ENCODE results near the gene DNAJC15. TPM values are rescaled to one million over a fixed set of nuclear protein-coding genes. Genes with fewer than 3 reads are reported as not detected.

Gene DNAJC15
- total and polyA plus RNA-seq, 2 experiments from 2014 or later: 25.9 to 70.5 TPM

DNA sequence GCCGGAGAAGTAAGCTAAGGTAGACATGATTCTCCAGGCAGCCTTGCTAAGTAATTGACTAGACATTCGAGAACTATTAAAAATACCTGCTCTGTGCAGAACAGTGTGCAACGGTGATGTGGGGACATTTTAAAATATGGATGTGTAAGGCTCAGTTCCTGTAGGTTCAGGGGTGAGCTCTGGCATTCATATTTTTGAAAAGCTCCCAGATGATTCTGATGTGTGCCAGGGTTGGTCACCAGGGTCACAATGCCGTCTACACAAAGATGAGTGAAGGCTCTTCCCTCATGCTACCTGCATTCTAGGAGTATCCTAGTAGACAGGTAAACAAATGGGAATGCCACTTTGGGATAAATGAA lies 30.6 kb upstream of the DNAJC15 start:
- H3K4me3 ChIP-seq: peak overlapping the region; percentile 79
- peak overlapping the region; percentile 72 for H3K9ac ChIP-seq
- DNase-seq: no peak
- peak overlapping the region; percentile 76 for H3K4me2 ChIP-seq (ENCODE audit: unreplicated experiment)
- peak overlapping the region; percentile 91 for H2AFZ ChIP-seq
- no peaks in the 10 kb centered on the region for H3K36me3 ChIP-seq (ENCODE audit: low read depth)
- peaks cover 26% of the 10 kb centered on the region for H3K4me1 ChIP-seq (ENCODE audit: insufficient read depth)
- peaks cover 23% of the 10 kb centered on the region for H3F3A ChIP-seq (ENCODE audit: insufficient read depth)
- TF ChIP-seq EZH2phosphoT487 (IDR thresholded peaks at IDR 0.05; ENCODE audit: insufficient read depth, low read depth) (no peak), EZH2 (IDR thresholded peaks at IDR 0.05; ENCODE audit: insufficient read depth, poor library complexity, severe bottlenecking) (no peak)
- no peaks in the 10 kb centered on the region for H3K79me2 ChIP-seq (ENCODE audit: insufficient read depth)
- H4K20me1 ChIP-seq (ENCODE audit: insufficient read depth): no peaks in the 10 kb centered on the region
- H3K9me2 ChIP-seq (ENCODE audit: insufficient read depth): no peaks in the 10 kb centered on the region
- no peaks in the 10 kb centered on the region for H3K27me3 ChIP-seq (replicated peaks; ENCODE audit: insufficient read depth)
- WGBS, 2 experiments (ENCODE audit: low coverage in 1 of 2, low lambda C conversion rate in 2 of 2, missing lambda C conversion rate in 2 of 2): 73 to 79% methylated on average over 4 of the region's 4 CpGs
- H3K9me3 ChIP-seq (ENCODE audit: low read depth): no peaks in the 10 kb centered on the region
- no peak overlapping the region for H3K27ac ChIP-seq
- in situ Hi-C loops (cut with MboI): no loop called here

DNA sequence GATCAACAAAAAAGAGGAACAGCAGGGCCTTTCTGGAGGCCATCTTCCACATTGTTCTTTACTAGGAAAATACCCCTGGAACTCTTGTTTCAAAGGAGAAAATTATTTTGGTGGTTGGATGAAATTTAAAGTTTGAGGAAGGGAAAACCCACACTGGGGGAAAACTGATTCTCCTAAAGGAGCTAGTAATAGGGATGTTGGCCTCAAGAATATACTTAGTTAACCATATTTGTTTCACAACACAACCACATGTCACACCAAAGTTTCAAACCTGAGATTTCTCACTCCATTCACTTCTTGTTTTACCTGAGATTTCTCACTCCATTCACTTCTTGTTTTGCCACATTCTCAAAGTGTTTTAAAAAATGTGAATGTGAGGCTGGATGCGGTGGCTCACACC lies 28.5 kb upstream of the DNAJC15 start:
- Histone ChIP-seq H3K9me2 (ENCODE audit: insufficient read depth) (no peaks in the 10 kb centered on the region), H3K9me3 (ENCODE audit: low read depth) (no peaks in the 10 kb centered on the region), H3K9ac (no peak overlapping the region), H4K20me1 (ENCODE audit: insufficient read depth) (no peaks in the 10 kb centered on the region), H3K79me2 (ENCODE audit: insufficient read depth) (no peaks in the 10 kb centered on the region), H2AFZ (no peak overlapping the region), H3K27me3 (replicated peaks; ENCODE audit: insufficient read depth) (no peaks in the 10 kb centered on the region), H3K36me3 (ENCODE audit: low read depth) (no peaks in the 10 kb centered on the region), H3K4me3 (no peak overlapping the region), H3F3A (ENCODE audit: insufficient read depth) (peaks cover 28% of the 10 kb centered on the region), H3K4me1 (ENCODE audit: insufficient read depth) (peaks cover 28% of the 10 kb centered on the region), H3K4me2 (ENCODE audit: unreplicated experiment) (no peak overlapping the region), H3K27ac (no peak overlapping the region)
- 100% methylated on average over 1 of the region's 1 CpG for WGBS, 2 experiments (ENCODE audit: low coverage in 1 of 2, low lambda C conversion rate in 2 of 2, missing lambda C conversion rate in 2 of 2)
- TF ChIP-seq EZH2 (IDR thresholded peaks at IDR 0.05; ENCODE audit: insufficient read depth, poor library complexity, severe bottlenecking): no peak
- TF ChIP-seq EZH2phosphoT487 (IDR thresholded peaks at IDR 0.05; ENCODE audit: insufficient read depth, low read depth): no peak
- no peak for DNase-seq
- in situ Hi-C loops (cut with MboI): no loop called here

DNA sequence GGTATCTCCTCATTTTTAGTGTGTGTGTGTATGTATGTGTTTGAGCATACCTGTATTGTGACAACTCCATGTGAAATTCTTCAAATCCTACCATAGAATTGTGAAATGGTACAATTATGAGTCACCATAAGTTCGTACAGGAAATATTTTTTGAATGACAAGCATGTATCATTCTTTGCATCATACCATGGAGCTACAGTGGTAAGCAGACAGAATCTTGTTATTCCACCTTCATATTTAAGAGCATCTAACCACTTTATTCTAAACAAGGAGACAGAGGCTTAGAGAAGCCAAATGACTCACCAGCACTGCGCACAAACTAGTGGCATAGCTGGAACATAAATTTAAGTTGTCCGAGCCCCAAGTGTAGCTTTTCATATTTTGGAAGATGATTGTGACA lies 26.8 kb upstream of the DNAJC15 start:
- H3K27ac ChIP-seq: peak overlapping the region; percentile 75
- H4K20me1 ChIP-seq (ENCODE audit: insufficient read depth): no peaks in the 10 kb centered on the region
- peaks cover 28% of the 10 kb centered on the region for H3F3A ChIP-seq (ENCODE audit: insufficient read depth)
- no peaks in the 10 kb centered on the region for H3K27me3 ChIP-seq (replicated peaks; ENCODE audit: insufficient read depth)
- no peaks in the 10 kb centered on the region for H3K9me3 ChIP-seq (ENCODE audit: low read depth)
- in situ Hi-C loops (cut with MboI): no loop called here
- WGBS, 2 experiments (ENCODE audit: low coverage in 1 of 2, low lambda C conversion rate in 2 of 2, missing lambda C conversion rate in 2 of 2): 11 to 13% methylated on average over 3 of the region's 3 CpGs
- no peak overlapping the region for H3K4me3 ChIP-seq
- H3K9ac ChIP-seq: peak overlapping the region; percentile 49
- no peaks in the 10 kb centered on the region for H3K9me2 ChIP-seq (ENCODE audit: insufficient read depth)
- no peaks in the 10 kb centered on the region for H3K79me2 ChIP-seq (ENCODE audit: insufficient read depth)
- H3K36me3 ChIP-seq (ENCODE audit: low read depth): no peaks in the 10 kb centered on the region
- no peak overlapping the region for H2AFZ ChIP-seq
- peaks cover 28% of the 10 kb centered on the region for H3K4me1 ChIP-seq (ENCODE audit: insufficient read depth)
- H3K4me2 ChIP-seq (ENCODE audit: unreplicated experiment): peak overlapping the region; percentile 62
- peak; percentile 92 for DNase-seq
- no peak for TF ChIP-seq EZH2phosphoT487 (IDR thresholded peaks at IDR 0.05; ENCODE audit: insufficient read depth, low read depth)
- TF ChIP-seq EZH2 (IDR thresholded peaks at IDR 0.05; ENCODE audit: insufficient read depth, poor library complexity, severe bottlenecking): no peak

DNA sequence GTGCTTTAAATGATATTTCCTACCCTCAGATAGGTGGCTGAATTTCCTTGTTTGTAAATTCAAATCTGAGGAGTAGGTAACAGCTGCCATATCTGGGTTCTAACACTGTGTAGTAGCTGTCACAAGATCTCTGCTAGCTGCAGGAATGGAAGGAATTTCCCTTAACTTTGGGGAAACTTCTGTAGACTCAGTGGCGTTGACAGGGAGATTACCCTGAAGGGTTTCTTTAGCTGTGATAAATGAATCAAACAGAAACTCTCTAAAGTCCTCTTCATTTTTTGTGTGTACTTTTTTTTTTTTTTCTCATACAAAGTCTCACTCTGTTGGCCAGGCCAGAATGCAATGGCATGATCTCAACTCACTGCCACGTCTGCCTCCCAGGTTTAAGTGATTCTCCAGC lies 26.0 kb upstream of the DNAJC15 start:
- Histone ChIP-seq H3K27me3 (replicated peaks; ENCODE audit: insufficient read depth) (no peaks in the 10 kb centered on the region), H3K27ac (peak overlapping the region; percentile 75), H4K20me1 (ENCODE audit: insufficient read depth) (no peaks in the 10 kb centered on the region), H3K4me2 (ENCODE audit: unreplicated experiment) (peak overlapping the region; percentile 62), H2AFZ (peak overlapping the region; percentile 53; the same call in 1 of the 2 replicates), H3K9me3 (ENCODE audit: low read depth) (no peaks in the 10 kb centered on the region), H3K9me2 (ENCODE audit: insufficient read depth) (no peaks in the 10 kb centered on the region), H3K4me3 (peak overlapping the region; percentile 28; the same call in 1 of the 2 replicates), H3K4me1 (ENCODE audit: insufficient read depth) (peaks cover 27% of the 10 kb centered on the region), H3K9ac (peak overlapping the region; percentile 49), H3K79me2 (ENCODE audit: insufficient read depth) (no peaks in the 10 kb centered on the region), H3K36me3 (ENCODE audit: low read depth) (no peaks in the 10 kb centered on the region), H3F3A (ENCODE audit: insufficient read depth) (peaks cover 28% of the 10 kb centered on the region)
- DNase-seq: peak; percentile 34
- in situ Hi-C loops (cut with MboI): no loop called here
- TF ChIP-seq EZH2 (IDR thresholded peaks at IDR 0.05; ENCODE audit: insufficient read depth, poor library complexity, severe bottlenecking) (no peak), EZH2phosphoT487 (IDR thresholded peaks at IDR 0.05; ENCODE audit: insufficient read depth, low read depth) (no peak)
- WGBS, 2 experiments (ENCODE audit: low coverage in 1 of 2, low lambda C conversion rate in 2 of 2, missing lambda C conversion rate in 2 of 2): 54 to 67% methylated on average over 2 of the region's 2 CpGs

DNA sequence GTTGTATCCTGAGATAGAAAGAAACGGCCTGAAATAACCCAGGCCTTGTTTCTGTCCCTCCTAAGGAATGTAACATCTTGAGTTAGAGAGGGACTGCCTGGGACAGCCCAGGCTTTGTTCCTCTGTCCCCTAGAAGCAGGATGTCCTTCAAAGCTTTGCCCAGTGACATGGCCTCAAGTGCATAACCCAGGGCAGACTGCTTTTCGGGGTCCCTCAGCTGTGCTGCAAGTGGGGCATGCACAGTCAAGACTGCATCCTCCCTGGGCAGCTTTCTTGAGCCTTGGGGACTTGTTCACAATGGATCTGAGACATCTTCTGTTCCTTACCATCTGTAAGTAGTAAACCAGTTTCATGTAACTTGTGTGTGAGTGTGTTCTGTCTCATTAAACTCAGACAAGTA lies 23.9 kb upstream of the DNAJC15 start:
- Histone ChIP-seq H3K27ac (no peak overlapping the region), H3K4me1 (ENCODE audit: insufficient read depth) (peaks cover 28% of the 10 kb centered on the region), H3K27me3 (replicated peaks; ENCODE audit: insufficient read depth) (no peaks in the 10 kb centered on the region), H3K36me3 (ENCODE audit: low read depth) (no peaks in the 10 kb centered on the region), H4K20me1 (ENCODE audit: insufficient read depth) (no peaks in the 10 kb centered on the region), H2AFZ (no peak overlapping the region), H3K4me2 (ENCODE audit: unreplicated experiment) (no peak overlapping the region), H3K4me3 (no peak overlapping the region), H3K79me2 (ENCODE audit: insufficient read depth) (no peaks in the 10 kb centered on the region), H3F3A (ENCODE audit: insufficient read depth) (peaks cover 28% of the 10 kb centered on the region), H3K9me3 (ENCODE audit: low read depth) (no peaks in the 10 kb centered on the region), H3K9me2 (ENCODE audit: insufficient read depth) (no peaks in the 10 kb centered on the region), H3K9ac (no peak overlapping the region)
- DNase-seq: no peak
- WGBS, 2 experiments (ENCODE audit: low coverage in 1 of 2, low lambda C conversion rate in 2 of 2, missing lambda C conversion rate in 2 of 2): 73 to 81% methylated on average over 2 of the region's 2 CpGs
- in situ Hi-C loops (cut with MboI): no loop called here
- TF ChIP-seq EZH2 (IDR thresholded peaks at IDR 0.05; ENCODE audit: insufficient read depth, poor library complexity, severe bottlenecking) (no peak), EZH2phosphoT487 (IDR thresholded peaks at IDR 0.05; ENCODE audit: insufficient read depth, low read depth) (no peak)

Data from GM23248 (cell line).